Upper lobe of left lung (tissue), 4 donors: Measurements from ENCODE around the gene TIMM23.

ENCODE experiments used
- CTCF ChIP-seq, 6 experiments: fragments of 450-650 bp in 4 of 6; fragments of 200-600 bp in 2 of 6; sonication (generic) in 2 of 6; IDR thresholded peaks; one replicate each; pipeline ENCODE4 v1.5.1; 2016 to 2019; ENCODE audit warnings: antibody characterized with exemption in 6 of 6
- POLR2AphosphoS5 ChIP-seq, 2 donors: sonication (generic); formaldehyde crosslinking; IDR thresholded peaks; one replicate each; pipeline ENCODE4 v1.5.1; 2017; ENCODE audit warnings: antibody characterized with exemption in 2 of 2

- TF ChIP-seq CTCF (IDR thresholded peaks at IDR 0.05) (no peak), POLR2AphosphoS5 (IDR thresholded peaks at IDR 0.05) (no peak)
Measured at GRCh38 chr10:46040004-46040403, 67.7 kb downstream of the TIMM23 start.
